Subcutaneous abdominal adipose tissue (tissue), 5 donors: ENCODE data around the gene PLA2R1.

ENCODE experiments used
- H3K27ac ChIP-seq: one replicate; pipeline ENCODE4 v1.7.0; 2013; ENCODE audit warnings: low read depth, mild to moderate bottlenecking, inconsistent platforms, low read length, moderate library complexity
- H3K27me3 ChIP-seq, 5 donors: one replicate each; pipeline ENCODE4 v1.7.0; 2013; ENCODE audit warnings: low read length in 5 of 5, inconsistent platforms in 1 of 5; ENCODE audit not compliant: control insufficient read depth in 5 of 5, insufficient read depth in 4 of 5
- H3K36me3 ChIP-seq, 5 donors: one replicate each; pipeline ENCODE4 v1.7.0; 2013; ENCODE audit warnings: low read length in 5 of 5; ENCODE audit not compliant: control insufficient read depth in 5 of 5, insufficient read depth in 5 of 5
- H3K4me1 ChIP-seq, 5 donors: one replicate each; pipeline ENCODE4 v1.7.0; 2013; ENCODE audit warnings: low read length in 5 of 5, mild to moderate bottlenecking in 3 of 5, moderate library complexity in 1 of 5; ENCODE audit not compliant: control insufficient read depth in 5 of 5, insufficient read depth in 5 of 5
- H3K4me3 ChIP-seq, 5 donors: one replicate each; pipeline ENCODE4 v1.7.0; 2013; ENCODE audit warnings: low read length in 5 of 5, low read depth in 1 of 5
- H3K9ac ChIP-seq, 5 donors: one replicate each; pipeline ENCODE4 v1.7.0; 2013; ENCODE audit warnings: low read length in 5 of 5, mild to moderate bottlenecking in 4 of 5, moderate library complexity in 3 of 5
- H3K9me3 ChIP-seq, 5 donors: one replicate each; pipeline ENCODE4 v1.7.0; 2013; ENCODE audit warnings: low read length in 5 of 5; ENCODE audit not compliant: control insufficient read depth in 5 of 5
- donor health status: healthy.
- donor health status: healthy.
- donor health status: healthy.
- donor health status: healthy.
- donor health status: healthy.

The PLA2R1 gene

GRCh38 chr2:160036736-160037135 lies 25.7 kb downstream of the PLA2R1 start:
- peaks cover 0 to 18% (median 7%) of the 10 kb centered on the region in 5 donors for H3K36me3 ChIP-seq
- H3K9ac ChIP-seq, result no peak overlapping the region
- peaks cover 0 to 42% (median 13%) of the 10 kb centered on the region in 5 donors for H3K4me1 ChIP-seq

GRCh38 chr2:160035125-160035524 lies 27.3 kb downstream of the PLA2R1 start:
- H3K9ac ChIP-seq, result no peak overlapping the region
- peaks cover 0 to 37% (median 13%) of the 10 kb centered on the region in 5 donors for H3K4me1 ChIP-seq
- H3K27ac ChIP-seq, result no peak overlapping the region
- peaks cover 0 to 10% (median 3%) of the 10 kb centered on the region in 5 donors for H3K36me3 ChIP-seq
- no peaks in the 10 kb centered on the region for H3K9me3 ChIP-seq
- no peaks in the 10 kb centered on the region for H3K27me3 ChIP-seq
- H3K4me3 ChIP-seq, result no peak overlapping the region

More at GRCh38 chr2:160036736-160037135, 25.7 kb downstream of the PLA2R1 start:
- H3K4me3 ChIP-seq, result no peak overlapping the region
- no peaks in the 10 kb centered on the region for H3K9me3 ChIP-seq
- H3K27ac ChIP-seq, result no peak overlapping the region
- H3K27me3 ChIP-seq, result no peaks in the 10 kb centered on the region

- Histone ChIP-seq H3K27me3 (no peaks in the 10 kb centered on the region), H3K27ac (peak overlapping the region; percentile 42), H3K9ac (no peak overlapping the region), H3K4me1 (peaks cover 0 to 30% (median 13%) of the 10 kb centered on the region in 5 donors), H3K4me3 (no peak overlapping the region), H3K36me3 (peaks cover 0 to 10% (median 3%) of the 10 kb centered on the region in 5 donors), H3K9me3 (no peaks in the 10 kb centered on the region)
Measured at GRCh38 chr2:160034396-160034795, 28.0 kb downstream of the PLA2R1 start.

- H3K27ac ChIP-seq, result peak overlapping the region; percentile 42
- H3K4me3 ChIP-seq, result no peak overlapping the region
- H3K9me3 ChIP-seq, result no peaks in the 10 kb centered on the region
- H3K4me1 ChIP-seq, result peaks cover 0 to 30% (median 16%) of the 10 kb centered on the region in 5 donors
- peaks cover 0 to 10% (median 3%) of the 10 kb centered on the region in 5 donors for H3K36me3 ChIP-seq
- H3K27me3 ChIP-seq, result no peaks in the 10 kb centered on the region
- no peak overlapping the region for H3K9ac ChIP-seq
Measured at GRCh38 chr2:160033732-160034392, 28.6 kb downstream of the PLA2R1 start.

GRCh38 chr2:160029270-160029628 lies 33.2 kb downstream of the PLA2R1 start:
- Histone ChIP-seq H3K9me3 (no peaks in the 10 kb centered on the region), H3K27me3 (no peaks in the 10 kb centered on the region), H3K4me3 (no peak overlapping the region), H3K36me3 (peaks cover 0 to 7% (median 3%) of the 10 kb centered on the region in 5 donors), H3K9ac (no peak overlapping the region), H3K27ac (no peak overlapping the region), H3K4me1 (peaks cover 0 to 24% (median 20%) of the 10 kb centered on the region in 5 donors)

GRCh38 chr2:160028431-160029269 lies 33.8 kb downstream of the PLA2R1 start:
- Histone ChIP-seq H3K36me3 (peaks cover 0 to 11% (median 6%) of the 10 kb centered on the region in 5 donors), H3K4me3 (peak overlapping the region in 1 of 5 donors; percentile 48), H3K9ac (no peak overlapping the region), H3K4me1 (peaks cover 0 to 18% (median 15%) of the 10 kb centered on the region in 5 donors), H3K27me3 (no peaks in the 10 kb centered on the region), H3K9me3 (no peaks in the 10 kb centered on the region), H3K27ac (no peak overlapping the region)

GRCh38 chr2:160022162-160022561 lies 40.3 kb downstream of the PLA2R1 start:
- Histone ChIP-seq H3K4me1 (no peaks in the 10 kb centered on the region), H3K9ac (no peak overlapping the region), H3K9me3 (peaks cover 0 to 7% (median 0%) of the 10 kb centered on the region in 5 donors), H3K36me3 (peaks cover 8 to 26% (median 21%) of the 10 kb centered on the region in 5 donors), H3K27ac (no peak overlapping the region), H3K27me3 (no peaks in the 10 kb centered on the region), H3K4me3 (no peak overlapping the region)

- Histone ChIP-seq H3K4me1 (no peaks in the 10 kb centered on the region), H3K9ac (no peak overlapping the region), H3K4me3 (no peak overlapping the region), H3K27ac (no peak overlapping the region), H3K27me3 (no peaks in the 10 kb centered on the region), H3K36me3 (peaks cover 13 to 34% (median 19%) of the 10 kb centered on the region in 5 donors), H3K9me3 (peaks cover 0 to 7% (median 0%) of the 10 kb centered on the region in 5 donors)
Measured at GRCh38 chr2:160019374-160020090, 42.9 kb downstream of the PLA2R1 start.

- no peaks in the 10 kb centered on the region for H3K9me3 ChIP-seq
- H3K27me3 ChIP-seq, result no peaks in the 10 kb centered on the region
- no peak overlapping the region for H3K4me3 ChIP-seq
- no peaks in the 10 kb centered on the region for H3K4me1 ChIP-seq
- peaks cover 11 to 33% (median 26%) of the 10 kb centered on the region in 5 donors for H3K36me3 ChIP-seq
- H3K27ac ChIP-seq, result no peak overlapping the region
- H3K9ac ChIP-seq, result no peak overlapping the region
Measured at GRCh38 chr2:160015746-160016145, 46.7 kb downstream of the PLA2R1 start.
